IPS-18c (cell line): Measurements from ENCODE around the gene DERA.
"Not testable (repeated sequence)": the region's sequence is repeated elsewhere in the genome, so short reads cannot be mapped to it uniquely, and the experiment has no call there.

ENCODE experiments used
- H3K4me3 ChIP-seq: 2 replicates; pipeline ENCODE4 v1.7.0; 2013; ENCODE audit warnings: low read depth, mild to moderate bottlenecking, low read length, moderate library complexity; ENCODE audit not compliant: insufficient read depth
- H3K9me3 ChIP-seq: one replicate; pipeline ENCODE4 v1.6.1; 2013; ENCODE audit warnings: mild to moderate bottlenecking, low read length, moderate library complexity; ENCODE audit not compliant: control insufficient read depth, insufficient read depth

Gene DERA

DNA sequence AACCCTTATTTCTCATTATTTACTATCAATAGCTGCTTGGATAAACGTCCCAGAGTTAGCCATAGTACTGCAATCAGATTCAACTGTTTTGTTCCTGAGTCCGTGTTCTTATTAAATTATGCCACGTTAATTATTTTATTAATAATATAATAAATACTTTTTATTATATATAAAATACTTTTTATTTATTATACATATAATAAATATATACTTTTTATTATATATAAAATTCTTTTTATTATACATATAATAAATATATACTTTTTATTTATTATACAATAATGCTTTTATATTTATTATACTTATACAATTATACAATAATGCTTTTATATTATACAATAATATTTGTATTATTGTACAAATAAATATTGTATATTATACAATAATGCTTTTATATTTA lies 17.9 kb upstream of the DERA start:
- H3K4me3 ChIP-seq: no peak overlapping the region
- no peaks in the 10 kb centered on the region for H3K9me3 ChIP-seq

DNA sequence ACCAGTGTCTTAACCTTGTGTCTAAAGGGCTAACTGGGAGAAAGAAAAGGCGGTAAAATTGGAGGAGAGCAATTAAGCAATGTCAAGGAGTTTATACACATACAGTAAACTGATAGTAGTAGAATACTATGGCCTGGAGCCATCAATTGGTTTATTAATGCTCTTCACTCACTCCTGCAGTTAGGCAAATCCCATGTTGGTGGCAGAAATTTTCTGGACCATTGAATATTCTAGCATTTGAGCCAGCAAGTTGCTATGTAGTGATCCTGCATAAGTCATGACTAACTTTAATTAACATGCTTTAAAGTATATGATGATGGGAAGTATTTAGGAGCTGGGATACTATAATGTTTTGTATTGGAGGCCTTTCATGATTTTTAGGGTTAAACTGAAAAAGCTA lies 14.3 kb upstream of the DERA start:
- Histone ChIP-seq H3K9me3 (no peaks in the 10 kb centered on the region), H3K4me3 (no peak overlapping the region)

GRCh38 chr12:15897433-15897832 lies 13.7 kb upstream of the DERA start:
- Histone ChIP-seq H3K9me3 (no peaks in the 10 kb centered on the region), H3K4me3 (no peak overlapping the region)

- Histone ChIP-seq H3K9me3 (no peaks in the 10 kb centered on the region), H3K4me3 (no peak overlapping the region)
Observed at GRCh38 chr12:15899282-15899870, 11.8 kb upstream of the DERA start.

GRCh38 chr12:15904378-15904920 lies 6.7 kb upstream of the DERA start:
- Histone ChIP-seq H3K9me3 (no peaks in the 10 kb centered on the region), H3K4me3 (no peak overlapping the region)

GRCh38 chr12:15910468-15910863 lies 666 bp upstream of the DERA start:
- Histone ChIP-seq H3K9me3 (no peaks in the 10 kb centered on the region), H3K4me3 (peak overlapping the region; percentile 79; the same call in 1 of the 2 replicates)

DNA sequence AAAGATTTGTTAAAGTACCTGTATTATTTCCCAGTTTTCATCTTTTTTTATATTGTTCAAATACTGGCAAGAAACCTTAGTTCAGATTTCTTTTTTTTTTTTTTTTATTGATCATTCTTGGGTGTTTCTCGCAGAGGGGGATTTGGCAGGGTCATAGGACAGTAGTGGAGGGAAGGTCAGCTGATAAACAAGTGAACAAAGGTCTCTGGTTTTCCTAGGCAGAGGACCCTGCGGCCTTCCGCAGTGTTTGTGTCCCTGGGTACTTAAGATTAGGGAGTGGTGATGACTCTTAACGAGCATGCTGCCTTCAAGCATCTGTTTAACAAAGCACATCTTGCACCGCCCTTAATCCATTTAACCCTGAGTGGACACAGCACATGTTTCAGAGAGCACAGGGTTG lies 799 bp downstream of the DERA start:
- H3K4me3 ChIP-seq: peak overlapping the region; percentile 79; the same call in 1 of the 2 replicates
- not testable (repeated sequence) for H3K9me3 ChIP-seq

DNA sequence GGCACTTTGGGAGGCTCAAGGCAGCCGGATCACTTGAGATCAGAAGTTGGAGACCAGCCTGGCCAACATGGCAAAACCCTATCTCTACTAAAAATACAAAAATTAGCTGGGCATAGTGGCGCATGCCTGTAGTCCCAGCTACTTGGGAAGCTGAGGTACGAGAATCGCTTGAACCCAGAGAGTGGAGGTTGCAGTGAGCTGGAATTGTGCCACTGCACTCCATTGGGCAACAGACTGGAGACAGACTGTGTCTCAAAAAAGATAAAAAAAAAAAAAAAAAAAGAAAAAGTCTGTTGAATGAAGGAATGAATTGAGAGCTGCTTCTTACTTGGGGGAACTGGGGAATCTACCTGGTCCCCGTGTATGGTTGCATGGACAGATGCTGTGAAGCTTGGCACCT lies 3.0 kb downstream of the DERA start:
- H3K9me3 ChIP-seq, H3K4me3 ChIP-seq: not testable (repeated sequence)

DNA sequence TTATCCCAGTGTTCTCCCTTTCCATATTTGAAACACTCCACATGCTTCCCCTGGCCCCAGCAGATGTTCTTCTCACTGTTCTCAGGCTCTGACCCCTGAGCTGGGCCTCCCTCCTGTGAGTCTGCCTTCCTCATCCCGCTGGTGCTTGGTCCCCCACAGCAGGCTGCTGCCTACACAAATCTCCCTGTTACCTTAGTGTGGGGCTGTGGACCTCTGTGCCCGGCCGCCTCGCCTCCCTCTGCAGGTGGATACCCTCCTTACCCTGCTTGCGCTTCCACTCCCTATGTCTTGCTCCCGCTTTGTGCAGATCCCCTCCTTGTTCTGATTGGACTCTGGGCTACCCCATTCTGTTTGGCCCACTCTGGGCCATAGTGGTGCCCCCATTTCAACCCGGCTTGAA lies 6.9 kb downstream of the DERA start:
- H3K9me3 ChIP-seq: no peaks in the 10 kb centered on the region
- no peak overlapping the region for H3K4me3 ChIP-seq

GRCh38 chr12:15919418-15919817 lies 8.3 kb downstream of the DERA start:
- H3K4me3 ChIP-seq: no peak overlapping the region
- H3K9me3 ChIP-seq: no peaks in the 10 kb centered on the region

DNA sequence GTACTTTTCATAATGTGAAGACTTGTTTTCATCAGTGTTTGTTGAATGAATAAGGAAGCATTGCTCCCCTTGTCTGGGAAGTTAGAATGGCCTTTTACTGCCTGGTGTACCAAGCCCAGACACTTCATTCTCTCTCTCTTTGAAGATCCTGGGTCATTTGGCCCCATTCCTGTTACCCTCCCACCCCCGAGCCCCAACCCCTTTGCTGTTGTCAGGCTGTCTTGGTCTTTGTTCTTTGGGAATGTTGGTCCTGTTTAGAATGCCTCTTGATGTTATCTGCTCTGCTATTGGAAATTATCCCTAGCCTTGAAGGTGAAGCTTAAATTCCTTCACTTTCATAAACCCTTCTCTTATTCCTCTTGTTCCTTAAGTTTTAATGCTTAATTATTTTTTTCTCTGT lies 13.8 kb downstream of the DERA start:
- no peak overlapping the region for H3K4me3 ChIP-seq
- no peaks in the 10 kb centered on the region for H3K9me3 ChIP-seq

DNA sequence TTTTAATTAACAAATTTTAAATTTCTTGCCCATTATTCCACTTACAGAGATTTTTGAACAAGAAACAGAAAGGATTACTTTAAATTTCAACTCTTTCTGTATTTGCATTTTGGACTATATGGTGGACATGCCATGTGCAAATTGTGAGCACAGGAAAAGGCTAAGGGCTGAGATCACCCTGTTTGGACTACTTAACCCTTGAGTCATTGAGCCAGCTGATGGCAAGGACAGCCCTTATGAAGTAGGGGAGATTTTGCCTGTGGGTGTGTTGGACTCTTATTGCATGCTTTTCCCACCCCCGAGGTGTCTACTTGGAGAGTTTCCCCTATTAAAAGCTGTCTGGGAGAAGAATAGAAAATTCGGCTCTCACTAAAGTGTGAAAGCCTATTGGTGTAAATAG lies 17.2 kb downstream of the DERA start:
- H3K4me3 ChIP-seq: no peak overlapping the region
- H3K9me3 ChIP-seq: no peaks in the 10 kb centered on the region

DNA sequence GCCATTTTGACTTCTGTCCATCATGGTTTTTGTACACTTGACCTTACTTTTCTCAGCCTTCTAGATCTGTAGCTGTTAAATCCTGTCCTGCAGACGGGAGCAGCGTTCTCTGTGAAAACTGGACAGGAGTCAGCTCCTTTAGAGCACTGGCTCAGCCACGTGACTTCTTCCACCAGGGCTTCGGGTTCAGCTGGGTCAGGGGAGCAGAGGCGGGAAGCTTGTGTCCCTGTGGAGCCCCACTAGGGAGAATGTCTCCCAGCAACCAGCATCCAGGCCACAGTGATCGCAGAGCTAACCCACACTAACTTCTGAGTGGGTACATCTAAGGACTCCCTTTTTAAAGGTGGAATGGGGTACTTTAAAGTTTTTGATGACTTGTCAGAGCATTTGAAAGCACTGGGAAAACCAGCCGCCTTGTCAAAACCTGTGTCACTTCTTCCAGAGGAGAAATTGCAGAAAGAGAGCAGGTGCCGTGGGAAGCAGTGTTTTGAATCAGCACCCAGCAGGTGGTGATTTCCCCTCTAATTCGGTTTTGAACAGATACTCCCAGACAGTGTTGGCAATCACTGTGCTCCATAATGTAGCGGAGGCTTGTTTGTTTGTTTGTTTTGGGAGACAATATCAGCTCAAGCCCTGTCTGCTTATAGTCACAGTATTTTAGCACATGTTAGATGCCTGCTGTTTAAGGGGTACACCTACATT lies 17.9 kb downstream of the DERA start:
- no peak overlapping the region for H3K4me3 ChIP-seq
- H3K9me3 ChIP-seq: no peaks in the 10 kb centered on the region

DNA sequence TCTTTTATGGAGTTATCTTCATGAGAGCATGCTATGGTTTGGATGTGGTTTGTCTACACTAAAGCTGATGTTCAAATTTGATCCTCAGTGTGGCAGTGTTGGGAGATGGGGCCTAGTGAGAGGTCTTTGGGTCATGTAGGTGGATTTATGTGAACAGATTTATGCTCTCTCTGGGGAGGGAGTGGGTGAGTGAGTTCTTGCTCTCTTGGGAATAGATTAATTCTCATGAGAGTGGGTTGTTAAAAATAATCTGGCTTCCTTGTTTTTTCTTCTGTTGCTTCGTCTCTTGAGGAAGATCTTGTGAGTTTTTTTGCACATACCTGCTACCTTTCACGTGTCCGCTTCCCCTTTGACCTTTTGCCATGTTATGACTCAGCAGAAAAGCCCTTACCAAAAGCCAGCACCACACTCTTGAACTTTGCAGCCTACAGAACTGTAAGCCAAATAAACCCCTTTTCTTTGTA lies 20.5 kb downstream of the DERA start:
- Histone ChIP-seq H3K4me3 (no peak overlapping the region), H3K9me3 (no peaks in the 10 kb centered on the region)

DNA sequence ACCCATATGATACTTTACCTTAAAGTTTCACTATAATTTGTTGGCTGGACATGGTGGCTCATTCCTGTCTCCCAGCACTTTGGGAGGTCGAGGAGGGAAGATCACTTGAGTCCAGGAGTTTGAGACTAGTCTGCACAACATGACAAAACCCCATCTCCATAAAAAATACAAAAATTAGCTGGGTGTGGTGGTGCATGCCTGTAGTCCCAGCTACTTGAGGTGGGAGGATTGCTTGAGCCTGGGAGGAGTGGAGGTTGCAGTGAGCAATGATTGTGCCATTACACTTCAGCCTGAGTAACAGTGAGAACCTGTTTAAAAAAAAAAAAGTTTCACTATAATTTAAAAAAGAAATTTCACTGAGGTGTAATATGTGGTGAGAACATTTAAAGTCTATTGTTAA lies 21.2 kb downstream of the DERA start:
- no peaks in the 10 kb centered on the region for H3K9me3 ChIP-seq
- no peak overlapping the region for H3K4me3 ChIP-seq

DNA sequence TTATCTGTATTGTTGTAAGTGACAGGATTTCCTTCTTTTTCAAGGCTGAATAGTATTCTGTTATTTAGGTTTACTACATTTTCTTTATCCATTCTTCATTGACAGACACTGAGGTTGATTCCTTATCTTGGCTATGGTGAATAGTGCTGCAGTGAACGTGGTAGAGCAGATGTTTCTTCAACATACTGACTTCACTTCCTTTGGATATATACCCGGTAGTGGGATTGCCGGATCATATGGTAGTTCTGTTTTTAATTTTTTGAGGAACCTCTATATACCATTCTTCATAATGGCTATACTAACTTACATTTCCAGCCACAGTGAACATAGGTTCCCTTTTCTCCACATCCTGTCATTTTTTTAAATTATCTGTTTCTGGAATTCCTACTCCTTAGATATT lies 21.8 kb downstream of the DERA start:
- Histone ChIP-seq H3K9me3 (no peaks in the 10 kb centered on the region), H3K4me3 (no peak overlapping the region)

- Histone ChIP-seq H3K9me3 (no peaks in the 10 kb centered on the region), H3K4me3 (no peak overlapping the region)
Observed at GRCh38 chr12:15933751-15934150, 22.6 kb downstream of the DERA start.

- Histone ChIP-seq H3K9me3 (no peaks in the 10 kb centered on the region), H3K4me3 (no peak overlapping the region)
Observed at GRCh38 chr12:15936751-15937150, 25.6 kb downstream of the DERA start.

DNA sequence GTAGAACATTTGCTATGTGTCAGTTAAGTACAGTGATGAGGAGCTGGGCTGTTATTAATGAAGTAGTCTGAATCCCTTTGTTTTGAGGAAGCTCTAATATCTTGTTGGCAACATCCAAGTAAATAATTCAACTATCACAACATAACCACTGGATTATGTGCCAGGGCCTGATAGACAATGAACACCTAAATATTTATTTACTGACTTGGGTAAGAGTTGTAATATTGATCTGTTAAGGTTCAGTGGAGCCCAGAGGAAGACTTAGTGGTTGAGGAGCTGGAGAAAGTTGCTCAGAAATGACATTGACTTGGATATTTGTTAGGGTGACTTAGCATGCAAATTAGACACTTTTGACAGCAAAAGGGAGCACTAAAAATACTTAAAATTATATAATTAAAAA lies 26.8 kb downstream of the DERA start:
- H3K4me3 ChIP-seq: no peak overlapping the region

More for the DNA sequence above, 26.8 kb downstream of the DERA start:
- H3K9me3 ChIP-seq: no peaks in the 10 kb centered on the region
